Measurements from ENCODE around the gene UBE2G1. TPM values are rescaled to one million over a fixed set of nuclear protein-coding genes. Genes with fewer than 3 reads are reported as not detected.

Gene UBE2G1
- total and polyA plus RNA-seq, 2 of the 8 experiments (the other 6 are each of a cell fraction or from before 2014, with no cell fraction given), result 73.9 to 170 TPM

GRCh38 chr17:4307179-4307930 lies 59.1 kb downstream of the UBE2G1 start (continued):
- TF ChIP-seq RFX5 (IDR thresholded peaks at IDR 0.05; ENCODE audit: borderline replicate concordance, low read depth, low read length) (no peak), NANOG (IDR thresholded peaks at IDR 0.05; ENCODE audit: insufficient read depth, low read depth, low read length, poor library complexity, severe bottlenecking) (peak; percentile 71), E2F6 (IDR thresholded peaks at IDR 0.05) (no peak), POLR2A (IDR thresholded peaks at IDR 0.05; ENCODE audit: control extremely low read depth in 1 of 2, low read depth in 2 of 2, low read length in 2 of 2) (no peak), CBX5 (IDR thresholded peaks at IDR 0.05; ENCODE audit: low read depth, low read length) (no peak), CBX8 (IDR thresholded peaks at IDR 0.05; ENCODE audit: borderline replicate concordance, low read depth, low read length) (no peak), JUND (IDR thresholded peaks at IDR 0.05; ENCODE audit: low read length) (no peak)

Measured in H1 (cell line).